AG10803 (cell line): ENCODE data around the gene DGKD.
"Not testable (repeated sequence)": the region's sequence is repeated elsewhere in the genome, so short reads cannot be mapped to it uniquely, and the experiment has no call there.

ENCODE experiments used
- DNase-seq: peaks from one replicate; pipeline ENCODE4 v3.0.0; 2010; ENCODE audit warnings: low read depth
- H3K4me3 ChIP-seq: 2 replicates; pipeline ENCODE4 v1.5.1; 2011; ENCODE audit warnings: mild to moderate bottlenecking, low read length, control low read depth
- TF ChIP-seq, protein P1 (sequence below): conservative IDR thresholded peaks from 2 replicates; pipeline ENCODE4 v1.5.1; 2011; ENCODE audit warnings: mild to moderate bottlenecking, low read length, control low read depth, inconsistent platforms

Gene DGKD

DNA sequence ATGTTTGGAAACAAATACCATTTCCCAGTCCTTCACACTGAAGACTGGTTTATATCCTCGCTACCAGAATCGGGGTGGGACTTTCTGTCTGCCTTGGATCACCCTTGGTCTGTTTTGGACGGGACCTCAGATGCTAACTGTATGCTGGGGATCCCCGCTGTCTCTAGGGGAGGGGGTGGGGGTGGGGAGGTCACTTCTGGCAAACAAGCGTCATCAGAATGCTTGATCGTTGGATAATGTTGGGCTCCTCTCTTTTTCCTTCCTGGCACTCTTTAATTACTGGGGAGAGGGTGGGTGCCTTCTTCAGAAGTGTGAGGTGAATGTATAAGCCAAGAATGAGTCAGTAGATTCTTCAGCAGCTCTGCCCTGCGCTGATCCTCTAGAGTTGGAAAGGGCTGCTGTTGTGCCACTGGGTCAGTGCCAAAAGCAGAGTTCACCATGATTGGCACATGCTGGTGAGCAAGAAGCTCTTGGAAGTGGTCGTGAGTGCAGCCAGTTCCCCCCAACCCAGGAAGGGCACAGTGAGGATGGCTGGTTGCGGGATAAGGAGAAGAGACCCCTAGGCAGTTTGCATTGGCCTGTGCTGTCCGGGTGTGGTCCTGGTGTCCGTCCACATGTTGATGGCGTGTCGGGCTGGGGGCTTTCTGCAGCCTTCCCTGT lies 32.2 kb downstream of the DGKD start:
- H3K4me3 ChIP-seq = no peak overlapping the region
- TF ChIP-seq, protein P1, sequence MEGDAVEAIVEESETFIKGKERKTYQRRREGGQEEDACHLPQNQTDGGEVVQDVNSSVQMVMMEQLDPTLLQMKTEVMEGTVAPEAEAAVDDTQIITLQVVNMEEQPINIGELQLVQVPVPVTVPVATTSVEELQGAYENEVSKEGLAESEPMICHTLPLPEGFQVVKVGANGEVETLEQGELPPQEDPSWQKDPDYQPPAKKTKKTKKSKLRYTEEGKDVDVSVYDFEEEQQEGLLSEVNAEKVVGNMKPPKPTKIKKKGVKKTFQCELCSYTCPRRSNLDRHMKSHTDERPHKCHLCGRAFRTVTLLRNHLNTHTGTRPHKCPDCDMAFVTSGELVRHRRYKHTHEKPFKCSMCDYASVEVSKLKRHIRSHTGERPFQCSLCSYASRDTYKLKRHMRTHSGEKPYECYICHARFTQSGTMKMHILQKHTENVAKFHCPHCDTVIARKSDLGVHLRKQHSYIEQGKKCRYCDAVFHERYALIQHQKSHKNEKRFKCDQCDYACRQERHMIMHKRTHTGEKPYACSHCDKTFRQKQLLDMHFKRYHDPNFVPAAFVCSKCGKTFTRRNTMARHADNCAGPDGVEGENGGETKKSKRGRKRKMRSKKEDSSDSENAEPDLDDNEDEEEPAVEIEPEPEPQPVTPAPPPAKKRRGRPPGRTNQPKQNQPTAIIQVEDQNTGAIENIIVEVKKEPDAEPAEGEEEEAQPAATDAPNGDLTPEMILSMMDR = no peak
- peak; percentile 30 for DNase-seq

GRCh38 chr2:233387225-233387624 lies 32.9 kb downstream of the DGKD start:
- DNase-seq = no peak
- TF ChIP-seq, protein P1 = no peak
- H3K4me3 ChIP-seq = no peak overlapping the region

DNA sequence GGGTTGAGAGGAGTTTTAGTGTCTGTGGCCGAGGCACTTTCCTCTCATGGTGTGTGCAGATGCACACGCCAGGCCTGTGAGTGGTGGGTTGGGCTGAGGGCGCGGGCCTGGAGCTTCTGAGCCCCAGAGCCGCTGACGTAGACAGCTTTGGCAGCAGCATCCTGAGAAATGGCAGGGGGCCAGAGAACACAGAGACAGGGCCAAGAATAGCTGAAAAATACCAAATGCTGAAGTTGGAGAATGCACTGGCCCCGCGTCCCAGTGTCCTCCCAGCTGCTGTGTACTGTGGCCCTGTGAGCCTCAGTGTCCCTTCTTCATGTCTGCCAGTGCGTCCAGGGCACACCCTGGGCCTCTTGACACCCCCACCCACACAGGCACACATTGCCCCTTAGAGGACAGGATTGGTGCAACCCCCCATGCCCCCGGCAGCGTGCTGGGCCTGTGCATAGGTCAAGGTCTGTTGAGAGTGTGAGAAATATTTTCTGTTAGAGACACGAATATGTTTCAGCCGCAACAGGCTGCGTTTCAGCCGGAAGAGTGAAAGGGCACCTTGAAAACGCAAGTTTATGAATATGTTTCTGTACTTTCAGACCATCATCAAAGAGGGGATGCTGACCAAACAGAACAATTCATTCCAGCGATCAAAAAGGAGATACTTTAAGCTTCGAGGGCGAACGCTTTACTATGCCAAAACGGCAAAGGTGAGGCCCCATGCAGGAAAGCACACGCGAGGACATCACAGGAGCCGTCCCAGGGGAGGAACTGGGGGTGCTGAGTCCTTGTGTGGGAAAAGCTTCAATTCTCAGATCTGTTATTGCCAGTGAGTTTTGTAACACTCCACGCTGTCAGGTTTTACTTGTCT lies 33.6 kb downstream of the DGKD start:
- TF ChIP-seq, protein P1 = no peak
- H3K4me3 ChIP-seq = no peak overlapping the region
- peak; percentile 88 for DNase-seq

DNA sequence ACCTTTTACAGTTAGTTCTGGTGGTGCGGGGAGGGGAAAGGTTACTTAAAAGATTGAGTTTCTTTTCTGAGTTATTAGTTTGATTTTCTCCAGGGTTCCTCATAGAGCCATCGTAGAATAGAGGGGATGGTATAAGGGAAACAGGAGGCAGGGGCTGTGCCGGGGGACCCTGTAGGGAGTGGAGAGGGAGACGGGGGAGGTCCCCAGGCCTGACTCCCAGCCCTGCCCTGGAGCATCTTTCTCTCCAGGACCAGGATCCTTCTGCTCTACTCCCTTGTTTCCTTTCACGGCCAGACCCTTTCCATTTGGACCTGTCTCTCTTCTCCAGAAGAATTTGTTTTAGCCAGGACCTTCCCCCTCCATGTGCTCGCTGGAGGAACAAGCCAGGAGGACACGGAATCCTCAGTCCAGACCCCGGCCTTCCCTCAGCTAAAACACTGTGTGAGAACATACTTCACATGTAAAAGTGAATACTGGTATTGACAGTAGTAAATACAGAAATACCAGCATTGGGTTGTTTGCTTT lies 35.4 kb downstream of the DGKD start:
- no peak overlapping the region for H3K4me3 ChIP-seq
- TF ChIP-seq, protein P1 = no peak
- no peak for DNase-seq

DNA sequence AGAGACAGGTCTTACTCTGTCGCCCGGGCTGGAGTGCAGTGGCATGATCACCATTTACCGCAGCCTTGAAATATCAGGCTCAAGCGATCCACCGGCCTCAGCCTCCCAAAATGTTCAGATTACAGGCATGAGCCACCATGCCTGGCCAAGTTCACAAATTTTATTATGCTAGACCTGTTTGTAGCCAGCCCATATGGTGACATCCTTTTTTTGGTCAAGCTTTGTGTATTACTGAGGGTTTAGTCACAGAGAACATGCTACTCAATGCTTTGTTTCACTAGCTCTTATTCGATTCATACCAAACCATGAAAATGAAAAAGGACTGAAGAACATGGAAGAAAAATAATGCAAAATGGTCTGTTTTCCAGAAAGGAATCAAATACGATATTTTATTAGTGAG lies 41.4 kb downstream of the DGKD start:
- no peak overlapping the region for H3K4me3 ChIP-seq
- DNase-seq = no peak
- TF ChIP-seq, protein P1 = no peak

GRCh38 chr2:233396726-233397665 lies 42.7 kb downstream of the DGKD start:
- not testable (repeated sequence) for H3K4me3 ChIP-seq, DNase-seq
